ENCODE results near the gene OTOP2. TPM values are rescaled to one million over a fixed set of nuclear protein-coding genes. Genes with fewer than 3 reads are reported as not detected.

OTOP2 gene
- total and polyA plus RNA-seq, 9 of the 15 experiments (the other 6 are each of a cell fraction or from before 2014, with no cell fraction given), result 0.04 to 0.36 (median 0.14) TPM; not detected in 1

DNA sequence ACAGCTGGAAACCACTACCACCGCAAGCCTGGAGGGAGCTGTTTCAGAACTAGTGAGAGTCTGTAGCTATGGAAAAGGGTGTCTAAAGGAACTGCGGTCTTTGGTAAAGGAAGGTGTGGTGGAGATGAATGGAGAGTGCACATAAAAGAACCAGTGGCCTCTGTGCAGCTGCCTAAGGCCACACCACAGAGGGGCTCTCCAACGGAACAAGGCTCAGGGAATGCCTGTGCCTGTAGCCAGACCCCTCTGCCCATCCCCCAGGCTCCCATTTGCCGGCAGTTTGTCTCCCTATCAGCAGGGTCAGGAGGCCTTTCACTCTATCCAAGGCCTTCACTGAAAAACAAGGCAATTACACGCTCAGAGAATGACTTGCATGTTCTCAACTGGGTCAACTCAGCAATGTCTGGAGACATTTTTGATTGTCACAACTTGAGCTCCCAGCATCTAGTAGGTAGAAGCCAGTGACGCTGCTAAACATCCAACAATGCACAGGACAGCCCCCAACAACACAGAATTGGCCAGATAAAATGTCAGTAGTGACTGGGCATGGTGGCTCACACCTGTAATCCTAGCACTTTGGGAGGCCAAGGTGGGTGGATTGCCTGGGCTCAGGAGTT is 48.0 kb upstream of the OTOP2 start (continued):
- TF ChIP-seq ETS2 (tag; IDR thresholded peaks at IDR 0.05; ENCODE audit: borderline replicate concordance, poor library complexity, severe bottlenecking) (no peak), LEF1 (IDR thresholded peaks at IDR 0.05) (peak; percentile 90), DMBX1 (CRISPR knock-in tag; IDR thresholded peaks at IDR 0.05; ENCODE audit: borderline replicate concordance) (peak; percentile 83; the same call in 1 of the 2 replicates), ARNT (IDR thresholded peaks at IDR 0.05) (0 out of 4 replicates have a peak, but pooled peaks of 1 of the 2 experiments have one; percentile 55), ZNF408 (CRISPR knock-in tag; IDR thresholded peaks at IDR 0.05; ENCODE audit: low read depth) (no peak), JUND (IDR thresholded peaks at IDR 0.05; ENCODE audit: borderline replicate concordance, low read depth, low read length) (no peak), JUND (tag; IDR thresholded peaks at IDR 0.05; ENCODE audit: borderline replicate concordance, low read depth, low read length) (peak; percentile 68; the same call in 1 of the 3 replicates), ZNF584 (CRISPR knock-in tag; IDR thresholded peaks at IDR 0.05; ENCODE audit: low read depth) (peak; percentile 89), SOX6 (IDR thresholded peaks at IDR 0.05) (peak; percentile 49; the same call in 1 of the 2 replicates), CXXC5 (CRISPR knock-in tag; IDR thresholded peaks at IDR 0.05) (peak; percentile 82), ETV1 (tag; conservative IDR thresholded peaks at IDR 0.05; ENCODE audit: low read depth) (0 out of 2 replicates have a peak, but pooled peaks have one; percentile 39), ZNF766 (CRISPR knock-in tag; conservative IDR thresholded peaks at IDR 0.05) (peak; percentile 80; the same call in 1 of the 2 replicates), PCBP1 (IDR thresholded peaks at IDR 0.05; ENCODE audit: low read depth, low read length, poor library complexity, severe bottlenecking) (no peak)
- TF ChIP-seq, protein P1, sequence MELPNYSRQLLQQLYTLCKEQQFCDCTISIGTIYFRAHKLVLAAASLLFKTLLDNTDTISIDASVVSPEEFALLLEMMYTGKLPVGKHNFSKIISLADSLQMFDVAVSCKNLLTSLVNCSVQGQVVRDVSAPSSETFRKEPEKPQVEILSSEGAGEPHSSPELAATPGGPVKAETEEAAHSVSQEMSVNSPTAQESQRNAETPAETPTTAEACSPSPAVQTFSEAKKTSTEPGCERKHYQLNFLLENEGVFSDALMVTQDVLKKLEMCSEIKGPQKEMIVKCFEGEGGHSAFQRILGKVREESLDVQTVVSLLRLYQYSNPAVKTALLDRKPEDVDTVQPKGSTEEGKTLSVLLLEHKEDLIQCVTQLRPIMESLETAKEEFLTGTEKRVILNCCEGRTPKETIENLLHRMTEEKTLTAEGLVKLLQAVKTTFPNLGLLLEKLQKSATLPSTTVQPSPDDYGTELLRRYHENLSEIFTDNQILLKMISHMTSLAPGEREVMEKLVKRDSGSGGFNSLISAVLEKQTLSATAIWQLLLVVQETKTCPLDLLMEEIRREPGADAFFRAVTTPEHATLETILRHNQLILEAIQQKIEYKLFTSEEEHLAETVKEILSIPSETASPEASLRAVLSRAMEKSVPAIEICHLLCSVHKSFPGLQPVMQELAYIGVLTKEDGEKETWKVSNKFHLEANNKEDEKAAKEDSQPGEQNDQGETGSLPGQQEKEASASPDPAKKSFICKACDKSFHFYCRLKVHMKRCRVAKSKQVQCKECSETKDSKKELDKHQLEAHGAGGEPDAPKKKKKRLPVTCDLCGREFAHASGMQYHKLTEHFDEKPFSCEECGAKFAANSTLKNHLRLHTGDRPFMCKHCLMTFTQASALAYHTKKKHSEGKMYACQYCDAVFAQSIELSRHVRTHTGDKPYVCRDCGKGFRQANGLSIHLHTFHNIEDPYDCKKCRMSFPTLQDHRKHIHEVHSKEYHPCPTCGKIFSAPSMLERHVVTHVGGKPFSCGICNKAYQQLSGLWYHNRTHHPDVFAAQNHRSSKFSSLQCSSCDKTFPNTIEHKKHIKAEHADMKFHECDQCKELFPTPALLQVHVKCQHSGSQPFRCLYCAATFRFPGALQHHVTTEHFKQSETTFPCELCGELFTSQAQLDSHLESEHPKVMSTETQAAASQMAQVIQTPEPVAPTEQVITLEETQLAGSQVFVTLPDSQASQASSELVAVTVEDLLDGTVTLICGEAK (IDR thresholded peaks at IDR 0.05), result 0 out of 2 replicates have a peak, but pooled peaks have one; percentile 22
- TF ChIP-seq, protein P1 (CRISPR knock-in tag; IDR thresholded peaks at IDR 0.05), result 0 out of 2 replicates have a peak, but pooled peaks have one; percentile 29
- TF ChIP-seq, protein P2, sequence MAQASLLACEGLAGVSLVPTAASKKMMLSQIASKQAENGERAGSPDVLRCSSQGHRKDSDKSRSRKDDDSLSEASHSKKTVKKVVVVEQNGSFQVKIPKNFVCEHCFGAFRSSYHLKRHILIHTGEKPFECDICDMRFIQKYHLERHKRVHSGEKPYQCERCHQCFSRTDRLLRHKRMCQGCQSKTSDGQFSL (CRISPR knock-in tag; IDR thresholded peaks at IDR 0.05), result no peak
- TF ChIP-seq, protein P2 (tag; IDR thresholded peaks at IDR 0.05), result peak in 1 of 2 experiments; percentile 40; a peak in 1 of 4 replicates
